Activated T-cell treated with anti-CD3 and anti-CD28 coated beads, Interleukin-2, amount 50 U/mL, for 24 hours (primary cell): ENCODE measurements around the gene PARD3B.

Source experiments
- DNase-seq: peaks from one replicate; pipeline ENCODE4 v3.0.0-alpha.2; 2020
- H3K27ac Mint-ChIP-seq: 2 replicates; pipeline ENCODE4 v1.8.0; 2020; ENCODE audit warnings: mild to moderate bottlenecking, mixed read lengths
- H3K27me3 Mint-ChIP-seq: 2 replicates; pipeline ENCODE4 v1.8.0; 2020; ENCODE audit warnings: mixed read lengths
- H3K36me3 Mint-ChIP-seq: 2 replicates; pipeline ENCODE4 v1.8.0; 2020; ENCODE audit warnings: low read depth, mixed read lengths
- H3K4me1 Mint-ChIP-seq: 2 replicates; pipeline ENCODE4 v1.8.0; 2020; ENCODE audit warnings: low read depth, mixed read lengths
- H3K4me3 Mint-ChIP-seq: 2 replicates; pipeline ENCODE4 v1.8.0; 2020; ENCODE audit warnings: mild to moderate bottlenecking, moderate library complexity, mixed read lengths
- H3K9me3 Mint-ChIP-seq: 2 replicates; pipeline ENCODE4 v1.8.0; 2020; ENCODE audit warnings: mixed read lengths

PARD3B gene

DNA sequence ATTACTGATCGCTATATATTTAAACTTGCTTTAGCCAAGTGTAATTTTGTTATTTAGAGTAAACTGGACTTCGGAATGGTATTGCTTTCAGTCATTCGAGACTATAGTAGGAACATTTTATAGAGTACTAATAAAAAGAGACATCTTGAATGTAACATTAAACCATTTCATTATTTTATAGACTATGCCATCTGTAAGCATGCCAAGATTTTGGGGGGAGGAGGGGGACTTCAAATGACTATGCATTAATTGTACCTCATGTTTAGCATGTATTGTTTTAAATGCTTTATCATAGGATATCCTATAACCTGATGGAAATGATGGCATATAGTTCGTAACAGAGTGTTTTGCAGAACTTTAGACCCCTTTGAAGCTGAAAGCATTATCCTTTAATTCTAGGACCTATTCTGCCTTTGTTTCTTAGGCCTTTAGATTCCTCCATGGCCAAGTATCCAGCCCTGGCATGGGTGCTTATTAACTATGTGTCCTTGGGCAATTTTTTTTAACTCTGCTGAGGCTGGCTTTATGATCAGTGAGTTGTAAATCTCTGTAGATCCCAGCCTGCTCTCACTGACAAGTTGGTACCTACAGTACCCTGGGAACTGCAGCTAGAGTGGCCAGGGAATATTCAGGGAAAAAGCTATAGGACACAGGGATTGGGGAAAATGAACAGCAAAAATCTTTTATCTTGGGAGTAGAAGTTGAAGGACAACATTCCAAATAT is 93.4 kb downstream of the PARD3B start:
- H3K4me1 Mint-ChIP-seq: no peaks in the 10 kb centered on the region
- no peak overlapping the region for H3K4me3 Mint-ChIP-seq
- H3K9me3 Mint-ChIP-seq: no peaks in the 10 kb centered on the region
- H3K27ac Mint-ChIP-seq: no peak overlapping the region
- peaks cover 6% of the 10 kb centered on the region for H3K27me3 Mint-ChIP-seq
- no peaks in the 10 kb centered on the region for H3K36me3 Mint-ChIP-seq
- no peak for DNase-seq

DNA sequence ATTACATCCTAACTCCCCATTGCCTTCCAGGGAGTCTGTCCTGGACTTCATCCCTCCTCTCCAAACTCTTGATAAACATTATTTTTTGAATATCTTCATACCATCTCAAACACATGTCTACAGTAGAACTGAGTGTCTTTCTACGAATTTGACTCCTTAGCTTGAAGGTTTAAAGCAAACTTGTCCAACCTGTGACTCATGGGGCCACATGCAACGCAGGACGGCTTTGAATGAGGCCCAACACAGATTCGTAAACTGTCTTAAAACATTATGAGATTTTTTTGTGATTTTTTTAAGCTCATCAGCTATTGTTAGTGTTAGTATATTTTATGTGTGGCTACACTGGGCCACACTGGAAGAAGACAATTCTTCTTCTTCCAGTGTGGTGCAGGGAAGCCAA is 98.1 kb downstream of the PARD3B start:
- no peaks in the 10 kb centered on the region for H3K9me3 Mint-ChIP-seq
- DNase-seq: no peak
- H3K4me3 Mint-ChIP-seq: no peak overlapping the region
- no peaks in the 10 kb centered on the region for H3K36me3 Mint-ChIP-seq
- H3K27me3 Mint-ChIP-seq: peaks cover 3% of the 10 kb centered on the region
- H3K27ac Mint-ChIP-seq: no peak overlapping the region
- no peaks in the 10 kb centered on the region for H3K4me1 Mint-ChIP-seq

DNA sequence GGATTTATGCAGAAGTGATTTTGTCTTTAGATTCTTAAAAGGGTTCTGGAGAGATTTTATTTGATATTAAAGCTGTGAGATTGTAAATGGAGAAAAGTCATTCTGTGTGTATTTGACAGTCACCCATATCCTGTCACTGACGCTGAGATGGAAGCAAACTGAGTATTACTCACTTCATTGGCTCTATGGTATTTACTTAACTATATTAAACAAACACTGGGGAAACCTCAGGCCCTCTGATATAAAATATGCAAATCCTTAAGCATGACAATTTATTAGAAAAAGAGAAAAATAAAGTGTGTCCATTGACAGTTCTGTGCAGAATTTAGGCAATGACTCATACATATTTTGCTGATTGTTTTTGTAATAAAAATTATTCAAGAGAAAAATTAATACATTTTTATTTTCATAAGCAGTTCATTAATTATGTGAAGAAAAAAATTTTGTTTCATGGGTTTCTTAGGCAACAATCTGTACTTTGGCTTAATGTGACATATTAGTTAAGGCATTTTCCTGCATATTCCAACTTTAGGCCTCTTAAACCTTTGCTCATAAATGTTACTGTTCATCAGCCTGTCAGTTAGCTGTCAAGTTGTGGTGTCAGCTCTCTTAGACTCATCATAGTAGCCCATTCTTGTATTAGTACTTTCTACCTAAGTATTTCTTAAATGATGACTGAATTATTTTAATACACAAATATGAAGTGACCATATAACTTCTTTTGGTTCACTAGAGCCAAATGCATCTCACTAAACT is 99.9 kb downstream of the PARD3B start:
- no peak for DNase-seq
- Mint-ChIP-seq H3K27ac (no peak overlapping the region), H3K27me3 (peaks cover 3% of the 10 kb centered on the region), H3K4me1 (no peaks in the 10 kb centered on the region), H3K4me3 (no peak overlapping the region), H3K9me3 (no peaks in the 10 kb centered on the region), H3K36me3 (no peaks in the 10 kb centered on the region)

DNA sequence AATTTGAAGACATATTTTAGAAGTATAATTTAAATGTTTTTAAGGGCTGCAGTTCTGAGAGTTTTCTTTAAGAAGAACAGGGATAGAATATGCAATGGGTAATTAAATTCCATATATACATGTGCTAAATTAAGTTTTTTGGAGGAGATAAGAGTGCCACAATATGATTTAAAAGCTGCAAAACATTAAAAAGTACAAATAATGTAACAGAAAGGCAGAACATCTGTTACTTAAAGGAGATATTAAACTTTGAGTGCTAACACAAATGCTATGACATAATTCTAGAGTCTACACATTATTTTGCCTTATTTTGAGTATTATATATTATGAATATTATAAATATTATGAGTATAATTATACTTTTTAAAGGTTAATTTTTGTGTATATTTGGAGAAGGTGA is 102.4 kb downstream of the PARD3B start:
- H3K4me1 Mint-ChIP-seq: no peaks in the 10 kb centered on the region
- no peak overlapping the region for H3K4me3 Mint-ChIP-seq
- H3K9me3 Mint-ChIP-seq: no peaks in the 10 kb centered on the region
- no peaks in the 10 kb centered on the region for H3K27me3 Mint-ChIP-seq
- DNase-seq: no peak
- no peaks in the 10 kb centered on the region for H3K36me3 Mint-ChIP-seq
- no peak overlapping the region for H3K27ac Mint-ChIP-seq

DNA sequence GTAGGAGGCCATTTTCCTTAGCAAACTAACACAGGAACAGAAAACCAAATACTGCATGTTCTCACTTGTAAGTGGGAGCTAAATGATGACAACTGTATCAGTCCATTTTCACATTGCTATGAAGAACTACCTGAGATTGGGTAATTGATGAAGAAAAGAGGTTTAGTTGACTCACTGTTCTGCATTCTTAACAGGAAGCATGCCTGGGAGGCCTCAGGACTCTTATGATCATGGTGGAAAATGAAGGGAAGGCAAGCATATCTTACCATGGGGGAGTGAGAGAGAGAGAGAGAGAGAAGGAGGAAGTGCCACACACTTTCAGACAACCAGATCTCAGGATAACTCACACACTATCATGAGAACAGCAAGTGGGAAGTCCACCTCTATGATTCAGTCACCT is 105.3 kb downstream of the PARD3B start:
- H3K27ac Mint-ChIP-seq: no peak overlapping the region
- H3K9me3 Mint-ChIP-seq: no peaks in the 10 kb centered on the region
- no peak overlapping the region for H3K4me3 Mint-ChIP-seq
- DNase-seq: no peak
- no peaks in the 10 kb centered on the region for H3K36me3 Mint-ChIP-seq
- no peaks in the 10 kb centered on the region for H3K4me1 Mint-ChIP-seq
- H3K27me3 Mint-ChIP-seq: no peaks in the 10 kb centered on the region

DNA sequence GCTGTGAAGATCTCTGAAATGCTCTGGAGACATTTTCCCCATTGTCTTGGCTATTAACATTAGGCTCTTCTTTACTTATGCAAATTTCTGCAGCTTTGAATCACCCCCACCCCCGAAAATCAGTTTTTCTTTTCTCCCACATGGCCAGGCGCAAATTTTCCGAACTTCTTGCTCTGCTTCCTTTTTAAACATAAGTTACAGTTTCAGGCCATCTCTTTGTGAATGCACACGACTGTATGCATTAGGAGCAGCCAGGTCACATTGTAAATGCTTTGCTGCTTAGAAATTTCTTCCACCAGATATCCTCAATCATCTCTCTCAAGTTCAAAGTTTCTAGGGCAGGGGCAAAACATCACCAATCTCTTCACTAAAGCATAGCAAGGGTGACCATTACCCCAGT is 106.8 kb downstream of the PARD3B start:
- Mint-ChIP-seq H3K27me3 (no peaks in the 10 kb centered on the region), H3K27ac (no peak overlapping the region), H3K4me3 (no peak overlapping the region), H3K9me3 (no peaks in the 10 kb centered on the region), H3K4me1 (no peaks in the 10 kb centered on the region), H3K36me3 (no peaks in the 10 kb centered on the region)
- DNase-seq: no peak

DNA sequence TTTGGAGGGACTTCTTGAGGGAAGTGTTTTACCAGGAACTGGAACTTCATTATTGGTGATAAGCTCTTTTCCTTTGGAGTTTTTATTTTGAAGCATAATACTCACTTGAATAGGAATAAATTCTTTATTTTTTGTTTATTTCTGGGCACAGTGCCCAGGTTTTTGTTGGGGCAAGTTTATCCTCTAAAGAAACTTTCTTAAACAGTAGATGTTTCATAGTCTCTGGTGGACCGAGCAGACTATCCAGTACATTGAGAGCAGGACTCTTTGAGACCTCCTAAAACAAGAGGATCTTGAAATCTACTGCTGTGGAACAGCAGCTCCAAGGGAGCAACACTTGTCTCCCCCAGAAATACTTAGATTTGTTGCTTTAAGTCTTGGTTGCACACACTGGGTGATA is 109.4 kb downstream of the PARD3B start:
- Mint-ChIP-seq H3K27ac (no peak overlapping the region), H3K4me3 (no peak overlapping the region), H3K36me3 (no peaks in the 10 kb centered on the region), H3K9me3 (no peaks in the 10 kb centered on the region), H3K4me1 (no peaks in the 10 kb centered on the region), H3K27me3 (no peaks in the 10 kb centered on the region)
- DNase-seq: no peak

DNA sequence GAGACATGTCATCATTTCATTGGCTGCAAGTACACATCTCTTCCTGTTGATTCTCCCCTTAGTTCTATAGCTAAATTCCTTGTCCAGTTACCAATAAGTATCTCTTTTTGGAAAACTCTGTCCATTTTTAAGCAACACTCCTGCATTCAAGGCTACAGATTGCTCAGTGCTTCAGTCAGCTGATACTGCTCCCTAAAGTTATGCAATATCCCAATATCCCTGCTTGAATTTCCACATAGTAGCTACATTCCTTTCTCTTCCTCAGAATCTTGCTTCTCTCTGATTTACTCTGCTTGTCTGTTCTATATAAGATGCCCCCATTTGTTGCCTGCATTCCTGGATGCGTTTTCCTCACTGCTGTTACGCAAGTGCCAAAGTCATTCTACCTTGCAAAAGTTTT is 109.8 kb downstream of the PARD3B start:
- Mint-ChIP-seq H3K4me1 (no peaks in the 10 kb centered on the region), H3K27ac (no peak overlapping the region), H3K27me3 (no peaks in the 10 kb centered on the region), H3K9me3 (no peaks in the 10 kb centered on the region), H3K36me3 (no peaks in the 10 kb centered on the region), H3K4me3 (no peak overlapping the region)
- DNase-seq: no peak

DNA sequence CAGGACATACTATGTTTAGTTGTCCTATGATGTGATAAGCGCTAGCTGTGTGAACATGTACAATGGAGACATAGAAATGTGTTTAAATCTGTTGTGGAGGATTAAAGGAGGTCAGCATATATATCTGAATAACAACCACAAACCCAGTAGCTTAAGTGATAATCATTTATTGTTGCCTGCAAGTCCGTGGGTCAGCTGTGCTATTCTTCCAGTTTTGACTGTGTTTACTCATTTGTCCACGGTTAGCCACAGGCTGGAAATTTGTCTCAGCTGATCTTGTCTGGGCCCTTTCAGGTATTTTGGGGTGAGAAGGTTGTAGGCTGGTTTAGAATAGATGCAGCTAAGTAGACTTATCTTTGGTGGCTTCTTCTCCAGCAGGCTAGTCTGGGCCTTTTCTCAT is 110.4 kb downstream of the PARD3B start:
- Mint-ChIP-seq H3K4me3 (no peak overlapping the region), H3K4me1 (no peaks in the 10 kb centered on the region), H3K9me3 (no peaks in the 10 kb centered on the region), H3K36me3 (no peaks in the 10 kb centered on the region), H3K27ac (no peak overlapping the region), H3K27me3 (no peaks in the 10 kb centered on the region)
- DNase-seq: no peak

DNA sequence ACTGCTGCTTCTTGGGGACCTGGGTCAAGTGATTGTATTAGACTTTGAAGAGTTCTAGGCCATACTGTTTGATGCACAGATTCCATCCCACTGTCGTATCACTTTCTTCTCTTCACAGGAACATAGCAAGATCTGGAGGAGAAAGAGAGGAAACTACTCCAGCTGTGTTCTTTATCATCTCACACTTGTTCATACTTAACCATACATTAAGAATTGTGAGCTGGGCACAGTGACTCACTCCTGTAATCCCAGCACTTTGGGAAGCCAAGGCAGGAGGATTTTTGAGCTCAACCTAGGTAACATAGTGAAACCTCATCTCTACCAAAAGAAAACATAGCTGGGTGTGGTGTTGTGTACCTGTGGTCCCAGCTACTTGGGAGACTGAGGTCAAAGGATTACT is 111.7 kb downstream of the PARD3B start:
- Mint-ChIP-seq H3K4me3 (no peak overlapping the region), H3K27ac (no peak overlapping the region), H3K4me1 (no peaks in the 10 kb centered on the region), H3K27me3 (no peaks in the 10 kb centered on the region), H3K9me3 (no peaks in the 10 kb centered on the region), H3K36me3 (no peaks in the 10 kb centered on the region)
- DNase-seq: no peak

DNA sequence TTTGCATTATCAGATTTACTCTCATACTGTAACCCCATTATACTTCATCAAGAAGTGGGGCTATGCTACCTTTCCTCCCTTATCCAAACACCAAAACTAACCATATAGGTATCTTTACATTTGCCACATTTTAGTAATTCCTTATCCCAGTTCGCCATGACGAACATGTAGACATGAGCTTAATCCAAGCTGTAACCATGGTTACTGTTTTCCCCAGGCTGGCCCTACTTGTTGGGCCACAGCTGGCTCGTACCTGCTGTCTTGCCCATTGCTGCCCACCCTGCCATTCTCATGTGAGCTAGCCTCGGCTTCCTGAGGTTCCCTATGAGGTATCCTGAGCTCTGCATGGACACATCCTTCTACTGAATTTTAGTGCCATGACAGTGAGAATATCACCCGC is 117.7 kb downstream of the PARD3B start:
- no peaks in the 10 kb centered on the region for H3K4me1 Mint-ChIP-seq
- H3K36me3 Mint-ChIP-seq: no peaks in the 10 kb centered on the region
- no peaks in the 10 kb centered on the region for H3K9me3 Mint-ChIP-seq
- no peaks in the 10 kb centered on the region for H3K27me3 Mint-ChIP-seq
- no peak overlapping the region for H3K27ac Mint-ChIP-seq
- no peak overlapping the region for H3K4me3 Mint-ChIP-seq
- no peak for DNase-seq

DNA sequence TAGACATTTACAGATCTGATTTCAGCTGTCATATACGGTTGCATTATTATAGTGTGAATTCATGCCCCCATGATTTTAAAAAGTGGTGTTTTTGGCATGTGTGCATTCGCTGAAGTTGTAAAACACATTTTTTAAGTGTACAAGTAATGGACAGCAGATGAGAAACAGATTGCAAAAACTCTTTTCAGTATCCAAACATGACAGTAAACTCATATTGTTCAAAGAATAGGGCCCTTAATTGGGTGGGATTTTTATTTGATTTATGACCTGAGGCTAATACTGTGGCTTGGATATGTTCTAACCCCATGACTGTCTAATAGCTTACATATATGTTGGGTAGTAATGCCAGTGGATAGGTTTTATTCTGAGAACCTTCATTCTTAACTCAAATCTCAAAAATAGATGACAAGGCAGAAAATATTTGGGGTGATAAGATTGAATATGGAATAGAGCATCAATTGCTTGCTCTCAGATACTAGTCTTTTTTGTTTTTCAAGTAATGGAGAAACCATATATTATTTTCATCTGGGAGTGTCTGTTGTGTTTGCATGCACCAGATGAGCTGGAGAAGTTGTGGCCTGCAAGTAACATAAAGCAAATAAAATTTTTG is 118.6 kb downstream of the PARD3B start:
- Mint-ChIP-seq H3K27me3 (no peaks in the 10 kb centered on the region), H3K4me3 (no peak overlapping the region), H3K36me3 (no peaks in the 10 kb centered on the region), H3K9me3 (no peaks in the 10 kb centered on the region), H3K27ac (no peak overlapping the region), H3K4me1 (no peaks in the 10 kb centered on the region)
- no peak for DNase-seq

DNA sequence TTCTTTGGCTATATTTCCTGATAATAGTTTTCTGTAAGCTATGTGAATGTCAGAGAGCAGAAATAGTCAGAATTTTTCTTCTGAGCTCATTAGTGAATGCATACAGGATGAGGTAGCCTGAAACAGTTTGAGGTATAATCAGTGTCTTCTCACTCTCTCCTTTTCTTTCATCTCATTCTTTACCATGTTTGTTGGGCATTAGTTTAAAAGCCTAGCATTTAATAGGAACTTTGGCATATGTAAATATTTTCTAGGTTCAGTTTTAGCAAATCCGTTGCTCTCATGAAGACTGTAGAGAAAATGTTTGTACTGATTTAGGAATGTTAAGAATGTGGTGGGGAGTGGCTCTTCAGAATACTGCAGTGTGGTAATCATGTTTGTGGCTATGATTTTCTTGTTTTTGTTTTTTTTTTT is 119.4 kb downstream of the PARD3B start:
- Mint-ChIP-seq H3K27ac (no peak overlapping the region), H3K4me1 (no peaks in the 10 kb centered on the region), H3K9me3 (no peaks in the 10 kb centered on the region), H3K36me3 (no peaks in the 10 kb centered on the region), H3K4me3 (no peak overlapping the region), H3K27me3 (no peaks in the 10 kb centered on the region)
- no peak for DNase-seq

DNA sequence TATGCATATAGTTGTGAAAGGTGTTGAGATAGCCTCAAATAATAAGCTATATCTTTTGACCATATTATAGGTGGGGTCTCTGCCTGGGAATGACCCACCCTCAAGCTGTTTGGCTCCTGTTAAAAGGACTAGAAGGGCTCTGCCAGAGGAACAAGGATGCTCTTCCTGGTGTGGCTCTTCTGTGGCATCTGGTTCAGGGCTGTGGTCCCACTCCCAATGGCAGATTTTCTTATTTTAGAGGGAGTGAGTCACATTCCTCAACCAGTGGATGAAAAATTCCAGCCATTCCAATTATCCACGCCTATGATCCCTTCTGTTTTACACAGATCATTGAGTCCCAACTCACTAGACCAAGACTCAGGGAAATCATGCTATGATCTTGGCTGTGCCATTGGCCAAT is 119.9 kb downstream of the PARD3B start:
- Mint-ChIP-seq H3K27me3 (no peaks in the 10 kb centered on the region), H3K4me1 (no peaks in the 10 kb centered on the region), H3K9me3 (no peaks in the 10 kb centered on the region), H3K4me3 (no peak overlapping the region), H3K36me3 (no peaks in the 10 kb centered on the region), H3K27ac (no peak overlapping the region)
- DNase-seq: no peak

DNA sequence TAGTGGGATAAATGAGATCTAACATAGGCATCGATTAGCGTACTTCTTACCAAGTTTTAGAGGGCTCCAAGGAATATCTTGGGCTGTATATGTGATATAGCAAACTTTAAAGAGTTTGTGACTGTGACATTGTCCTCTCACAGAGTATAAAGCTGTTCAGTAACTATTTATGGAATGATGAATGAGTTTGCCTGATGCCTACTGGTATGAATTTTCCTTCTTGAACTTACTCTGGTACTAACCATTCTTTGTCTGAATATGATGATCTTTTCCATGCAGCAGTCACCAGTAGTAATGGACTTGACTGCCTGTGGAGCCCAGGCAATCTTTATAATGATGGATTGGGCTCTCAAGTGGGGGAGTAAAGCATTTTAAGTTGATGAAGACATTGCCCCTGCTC is 120.5 kb downstream of the PARD3B start:
- no peaks in the 10 kb centered on the region for H3K36me3 Mint-ChIP-seq
- H3K4me3 Mint-ChIP-seq: no peak overlapping the region
- H3K27ac Mint-ChIP-seq: no peak overlapping the region
- H3K9me3 Mint-ChIP-seq: no peaks in the 10 kb centered on the region
- DNase-seq: no peak
- H3K4me1 Mint-ChIP-seq: no peaks in the 10 kb centered on the region
- H3K27me3 Mint-ChIP-seq: no peaks in the 10 kb centered on the region
